HG02981 (cell line): ENCODE results near the gene RNF214.
"Not testable (repeated sequence)": the region's sequence is repeated elsewhere in the genome, so short reads cannot be mapped to it uniquely, and the experiment has no call there.

Experiments
- ATAC-seq: cut with Tn5 transposase; IDR thresholded peaks from one replicate; pipeline ENCODE4 v1.9.1; 2021; ENCODE audit warnings: mild to moderate bottlenecking, moderate library complexity; ENCODE audit not compliant: unreplicated experiment

Gene RNF214

DNA sequence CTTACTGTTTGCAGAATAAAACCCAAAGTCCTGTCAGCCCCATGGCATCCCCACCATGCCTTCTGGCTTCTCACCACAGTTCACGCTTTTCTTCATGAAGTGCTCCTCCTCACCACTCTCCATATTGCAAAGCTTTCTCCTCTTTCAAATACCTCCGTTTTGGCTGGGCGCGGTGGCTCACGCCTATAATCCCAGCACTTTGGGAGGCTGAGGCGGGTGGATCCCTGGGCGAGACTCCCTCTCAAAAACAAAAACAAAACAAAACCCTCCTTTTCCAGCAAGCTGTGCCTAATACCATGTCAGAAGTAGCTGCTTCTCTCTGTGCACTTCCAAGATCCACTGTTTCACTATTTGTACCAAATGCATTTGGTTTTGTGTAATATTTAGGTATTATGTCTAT, 76.8 kb downstream of the RNF214 start:
- no peak for ATAC-seq

DNA sequence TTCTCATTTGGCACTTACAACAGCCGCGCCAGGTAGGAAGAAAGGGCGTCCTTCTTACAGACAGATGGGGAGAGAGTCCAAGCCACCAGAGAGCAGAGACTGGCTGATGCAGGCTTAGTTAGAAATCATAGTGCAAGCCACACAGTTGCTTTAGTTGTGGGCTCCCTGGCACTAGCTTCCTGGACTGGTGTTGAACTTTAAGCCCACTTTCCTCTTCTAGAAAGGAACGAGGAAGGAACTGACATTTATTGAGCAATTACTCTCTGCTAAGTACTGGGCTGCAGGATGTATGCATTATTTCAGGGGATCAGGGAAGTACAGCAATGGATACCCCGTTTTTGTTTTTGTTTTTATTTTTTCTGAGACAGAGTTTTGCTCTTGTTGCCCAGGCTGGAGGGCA, 80.6 kb downstream of the RNF214 start:
- no peak for ATAC-seq

DNA sequence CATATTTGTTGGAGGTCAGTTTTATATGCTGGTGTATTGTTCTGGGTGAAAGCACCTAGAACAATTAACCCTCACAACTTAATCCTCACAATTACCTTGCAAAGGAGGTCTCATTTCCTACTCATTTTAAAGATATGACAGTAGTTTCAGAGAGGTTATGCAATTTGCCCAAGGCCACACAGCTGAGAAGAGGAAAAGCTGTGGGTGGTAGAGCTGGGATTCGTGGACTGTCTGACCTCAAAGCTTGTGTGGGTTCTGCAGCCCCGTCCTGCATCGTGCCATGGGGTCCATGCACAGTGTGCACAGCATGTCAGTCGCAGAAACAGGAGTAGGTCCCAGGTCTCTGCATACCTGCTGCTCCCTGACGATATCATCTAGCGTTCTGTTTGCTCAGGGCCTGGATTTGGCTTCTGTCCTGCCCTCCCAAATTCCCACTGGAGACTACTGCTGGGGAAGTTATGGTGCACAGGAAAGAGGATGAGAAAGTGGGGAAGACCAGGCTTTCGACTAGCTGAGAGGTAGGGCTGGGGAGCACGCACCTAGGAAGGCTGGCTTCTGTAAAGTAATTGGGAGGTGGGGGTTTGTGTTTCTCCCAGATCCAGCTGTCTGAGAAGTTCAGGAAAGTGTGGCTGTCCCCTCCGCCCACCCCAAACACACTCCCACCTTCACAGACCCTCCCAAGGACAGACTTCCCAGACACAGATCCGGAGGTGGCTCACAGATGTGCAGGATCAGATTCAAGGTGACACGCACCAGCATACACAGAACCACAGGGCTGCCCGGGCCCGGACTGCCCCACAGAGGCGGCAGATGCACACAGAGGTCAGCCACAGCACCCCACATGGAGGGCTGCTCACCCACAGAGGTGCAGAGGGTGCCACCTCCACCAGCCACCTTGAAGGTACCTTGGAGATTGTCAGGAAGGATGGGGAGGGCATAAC, 81.6 kb downstream of the RNF214 start:
- ATAC-seq = no peak

DNA sequence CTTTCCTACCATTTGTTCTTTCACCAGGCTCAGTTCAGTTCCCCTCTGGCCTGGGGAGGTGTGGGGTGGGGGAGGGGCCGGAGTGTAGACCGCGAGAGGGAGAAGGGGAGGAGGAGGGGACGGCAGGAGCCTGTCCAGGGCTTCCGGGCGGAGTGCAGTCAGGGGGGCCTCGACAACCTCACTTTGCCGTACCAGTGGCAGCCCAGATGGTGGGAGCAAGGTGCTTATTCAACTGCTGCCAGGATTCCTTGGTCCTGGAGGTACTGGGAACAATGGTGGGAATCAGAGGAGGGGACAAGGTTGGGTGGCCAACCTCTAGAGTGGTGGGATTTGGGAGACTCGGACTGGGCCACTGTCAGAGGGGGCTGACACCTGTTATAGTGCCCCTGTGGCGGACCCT, 82.4 kb downstream of the RNF214 start:
- ATAC-seq = no peak

DNA sequence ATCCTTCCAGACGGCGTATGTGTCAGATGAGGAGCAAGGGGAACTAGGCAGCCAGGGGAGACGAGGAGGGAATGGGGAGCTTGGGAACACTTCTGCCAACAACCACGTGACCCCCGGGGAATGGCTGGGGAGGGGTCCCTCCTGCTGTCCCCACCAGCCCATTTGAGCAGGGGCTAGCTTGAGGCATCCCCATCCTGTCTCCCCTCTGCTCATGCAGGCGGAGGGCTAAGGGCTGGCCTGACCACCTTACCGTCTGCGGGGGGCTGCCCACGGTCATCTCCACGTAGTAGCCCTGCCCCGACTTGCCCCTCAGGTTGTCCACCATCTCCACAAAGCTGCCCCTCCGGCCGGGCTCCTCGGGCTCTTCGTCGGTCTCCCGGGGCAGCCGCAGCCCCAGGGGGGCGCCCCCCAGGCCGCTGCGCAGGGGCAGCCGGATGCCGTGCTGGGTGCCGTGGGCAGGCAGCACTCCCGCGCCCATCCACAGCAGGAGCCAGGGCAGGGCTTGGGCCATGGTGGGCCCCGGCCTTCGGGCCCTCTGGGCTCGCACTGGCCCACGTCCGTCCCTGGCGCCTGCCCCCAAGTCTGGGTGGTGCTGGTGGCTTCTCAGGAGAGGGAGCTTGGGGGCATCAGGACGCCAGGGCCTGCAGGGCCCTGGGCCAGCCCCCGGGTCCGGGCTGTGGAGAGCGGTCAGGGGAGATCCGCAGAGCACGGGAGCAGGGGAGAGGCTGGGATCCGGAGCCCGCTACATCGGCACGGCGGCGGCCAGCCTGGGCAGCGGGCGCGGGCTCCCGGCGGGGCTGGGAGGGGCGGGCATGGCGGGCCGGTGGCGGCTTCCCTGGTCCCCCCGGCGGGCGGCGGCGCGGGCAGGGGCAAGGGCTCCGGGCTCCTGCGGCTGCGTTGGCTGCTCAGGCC, 83.1 kb downstream of the RNF214 start:
- no peak for ATAC-seq

DNA sequence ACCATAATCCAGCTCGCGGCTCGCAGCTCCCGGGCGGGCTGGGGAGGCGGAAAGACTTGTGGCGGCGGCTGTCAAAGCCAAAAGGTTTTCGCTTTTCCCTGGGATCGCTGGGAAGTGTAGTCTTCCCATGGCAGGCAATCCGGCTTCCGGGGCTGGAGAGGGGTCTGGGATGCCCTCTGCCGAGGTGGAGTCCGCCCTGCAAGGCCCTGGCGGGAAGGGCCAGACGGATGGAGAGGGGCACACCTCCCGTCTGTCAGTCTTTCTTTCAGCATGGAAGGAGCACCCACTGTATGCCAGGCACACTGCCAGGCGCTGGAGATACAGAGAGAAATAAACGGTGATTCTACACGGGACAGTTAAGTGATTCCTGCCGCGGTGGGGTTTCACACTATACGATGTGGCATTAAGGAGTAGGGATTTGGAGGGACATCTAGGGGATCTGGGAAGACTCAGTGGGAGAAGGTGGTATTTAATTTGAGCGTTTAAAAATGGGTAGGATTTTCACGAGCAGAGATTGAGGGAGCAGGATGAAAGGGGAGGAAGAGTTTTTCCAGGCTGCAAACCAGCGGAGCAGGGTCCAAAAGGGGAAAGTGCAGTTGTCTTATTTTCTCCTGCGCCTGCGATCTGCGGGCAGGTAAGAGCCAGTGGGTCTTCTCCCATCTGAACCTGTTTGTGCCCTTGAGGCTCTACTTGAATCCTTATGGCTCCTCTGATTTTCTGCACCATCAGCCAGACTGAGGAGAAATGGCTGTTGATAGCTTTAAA, 83.9 kb downstream of the RNF214 start, which contains the start of gene BACE1:
BACE1 (minus strand) TSS at position 60 of the 765 bp plus-strand sequence. CDS start 461 bp downstream, outside the sequence.
- no peak for ATAC-seq

- no peak for ATAC-seq
These were observed 86.3 kb downstream of the RNF214 start for GRCh38 chr11:117318738-117319137.

DNA sequence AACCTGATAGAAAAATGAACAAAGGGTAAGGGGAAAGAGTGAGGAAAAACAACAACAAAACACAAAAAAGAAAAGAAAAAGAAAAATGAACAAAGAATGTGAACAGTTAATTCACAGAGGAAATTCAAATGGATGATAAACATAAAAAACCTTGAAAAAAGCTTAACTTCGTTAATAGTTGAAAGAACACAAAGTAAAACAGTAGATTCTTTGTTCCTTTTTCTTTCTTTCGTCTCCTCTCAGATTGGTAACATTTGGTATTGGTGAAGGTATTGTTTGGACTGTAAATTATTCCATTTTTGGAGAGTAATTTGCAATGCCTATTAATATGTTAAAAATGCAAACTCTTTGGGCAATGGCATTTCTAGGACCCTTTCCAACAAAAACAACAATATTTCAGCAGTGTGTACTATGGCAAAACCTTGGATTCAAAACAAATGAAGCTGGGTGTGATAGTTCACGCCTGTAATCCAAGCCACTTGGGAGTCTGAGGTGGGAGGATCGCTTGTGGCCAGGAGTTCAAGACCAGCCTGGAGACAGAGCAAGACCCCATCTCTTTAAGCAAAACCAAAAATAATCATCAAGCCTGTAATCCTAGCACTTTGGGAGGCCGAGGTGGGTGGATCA, 86.9 kb downstream of the RNF214 start:
- no peak for ATAC-seq

DNA sequence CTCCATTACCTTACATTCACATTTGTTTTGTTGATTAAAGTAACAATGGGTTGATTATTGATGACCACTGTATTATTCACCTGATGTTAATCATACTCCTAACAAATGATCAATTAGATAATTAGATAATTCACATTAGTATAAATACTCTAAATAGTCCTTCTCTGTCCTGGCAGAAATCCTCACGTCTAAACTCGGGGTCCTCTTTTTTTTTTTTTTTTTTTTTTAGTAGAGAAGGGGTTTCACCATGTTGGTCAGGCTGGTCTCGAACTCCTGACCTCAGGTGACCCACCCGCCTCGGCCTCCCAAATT, 94.7 kb downstream of the RNF214 start:
- not testable (repeated sequence) for ATAC-seq

DNA sequence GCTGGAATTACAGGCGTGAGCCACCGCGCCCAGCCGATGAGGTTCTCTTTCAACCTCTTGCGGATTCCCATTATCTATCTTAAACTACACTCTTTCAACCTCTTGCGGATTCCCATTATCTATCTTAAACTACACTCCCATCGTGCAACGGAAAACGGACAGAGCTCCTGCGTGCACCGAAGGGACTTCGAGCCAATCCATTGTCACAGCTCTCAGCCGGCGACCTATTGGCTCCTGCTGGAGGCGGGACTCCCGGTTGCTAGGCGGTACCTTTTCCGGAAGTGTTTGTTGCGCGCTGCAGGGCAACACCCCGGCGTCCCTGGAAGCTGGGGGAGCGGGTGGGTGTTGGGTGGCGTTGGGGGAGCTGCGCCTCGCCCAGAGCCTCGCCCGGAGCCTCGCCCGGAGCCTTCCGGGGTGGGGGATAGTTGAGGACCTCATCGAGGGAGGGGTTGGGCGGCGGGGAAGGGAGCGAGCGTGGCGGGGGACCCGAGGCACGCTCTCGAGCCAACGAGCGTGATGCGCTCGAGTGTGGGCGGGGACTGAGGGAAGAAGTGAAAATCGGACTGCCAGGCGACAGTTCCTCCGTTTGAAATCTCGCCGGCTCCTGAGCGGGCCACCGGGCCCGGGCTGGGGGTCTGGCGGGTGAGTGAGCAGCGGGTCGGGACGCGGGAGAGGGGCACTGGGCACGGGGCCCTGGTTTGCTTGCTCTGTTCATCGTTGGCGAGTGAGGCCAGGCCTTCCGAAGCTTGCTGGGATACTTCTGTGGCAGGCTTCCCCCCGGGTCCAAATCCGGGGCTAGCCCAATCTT, 95.3 kb downstream of the RNF214 start, which contains the start of gene CEP164:
CEP164 (plus strand) TSS at position 288 of the 808 bp plus-strand sequence. CDS start 10,733 bp downstream, outside the sequence.
- peak; percentile 96 for ATAC-seq

- ATAC-seq = no peak
These were observed 96.0 kb downstream of the RNF214 start for GRCh38 chr11:117328375-117329010.

DNA sequence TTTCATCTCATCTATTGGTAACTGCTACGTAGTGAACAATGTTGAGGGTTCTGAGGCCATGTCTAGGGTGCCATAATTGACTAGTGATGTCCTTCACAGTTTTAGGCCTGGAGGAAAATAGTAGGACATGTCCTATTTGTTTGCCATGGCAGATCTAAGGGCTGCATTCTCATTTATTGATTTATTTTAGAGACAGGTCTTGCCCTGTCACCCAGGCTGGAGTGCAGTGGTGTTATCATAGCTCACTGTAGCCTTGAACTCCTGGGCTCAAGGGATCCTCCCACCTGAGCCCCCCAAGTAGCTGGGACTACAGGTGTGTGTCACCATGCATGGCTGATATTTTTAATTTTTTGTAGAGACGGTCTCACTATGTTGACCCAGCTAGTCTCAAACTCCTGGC, 100.4 kb downstream of the RNF214 start:
- no peak for ATAC-seq

DNA sequence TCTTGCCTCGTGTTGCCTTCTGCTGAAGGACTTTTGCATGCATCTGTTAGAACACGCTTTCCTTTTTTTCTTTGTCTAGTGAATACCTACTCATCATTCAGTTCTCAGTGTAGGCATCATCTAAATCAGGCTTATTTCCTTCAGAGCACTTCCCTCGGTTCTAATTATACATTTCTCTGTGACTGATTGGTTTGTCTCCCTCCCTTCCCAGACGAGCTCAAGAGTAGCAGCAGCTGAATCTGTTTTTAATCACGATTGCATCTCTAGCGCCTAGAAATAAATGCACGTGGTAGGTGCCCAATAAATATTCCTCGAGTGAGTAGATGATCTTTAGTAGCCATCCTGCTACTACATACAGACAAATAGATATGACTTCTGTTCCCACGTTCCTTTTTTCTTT, 101.4 kb downstream of the RNF214 start:
- no peak for ATAC-seq

GRCh38 chr11:117334896-117335295, 102.4 kb downstream of the RNF214 start:
- no peak for ATAC-seq

GRCh38 chr11:117335399-117335798, 102.9 kb downstream of the RNF214 start:
- no peak for ATAC-seq
